Measurements from ENCODE around the gene AKT1. TPM values are rescaled to one million over a fixed set of nuclear protein-coding genes. Genes with fewer than 3 reads are reported as not detected.

The AKT1 gene
- total RNA-seq, 1 donor from 2014 or later, result 191 TPM

DNA sequence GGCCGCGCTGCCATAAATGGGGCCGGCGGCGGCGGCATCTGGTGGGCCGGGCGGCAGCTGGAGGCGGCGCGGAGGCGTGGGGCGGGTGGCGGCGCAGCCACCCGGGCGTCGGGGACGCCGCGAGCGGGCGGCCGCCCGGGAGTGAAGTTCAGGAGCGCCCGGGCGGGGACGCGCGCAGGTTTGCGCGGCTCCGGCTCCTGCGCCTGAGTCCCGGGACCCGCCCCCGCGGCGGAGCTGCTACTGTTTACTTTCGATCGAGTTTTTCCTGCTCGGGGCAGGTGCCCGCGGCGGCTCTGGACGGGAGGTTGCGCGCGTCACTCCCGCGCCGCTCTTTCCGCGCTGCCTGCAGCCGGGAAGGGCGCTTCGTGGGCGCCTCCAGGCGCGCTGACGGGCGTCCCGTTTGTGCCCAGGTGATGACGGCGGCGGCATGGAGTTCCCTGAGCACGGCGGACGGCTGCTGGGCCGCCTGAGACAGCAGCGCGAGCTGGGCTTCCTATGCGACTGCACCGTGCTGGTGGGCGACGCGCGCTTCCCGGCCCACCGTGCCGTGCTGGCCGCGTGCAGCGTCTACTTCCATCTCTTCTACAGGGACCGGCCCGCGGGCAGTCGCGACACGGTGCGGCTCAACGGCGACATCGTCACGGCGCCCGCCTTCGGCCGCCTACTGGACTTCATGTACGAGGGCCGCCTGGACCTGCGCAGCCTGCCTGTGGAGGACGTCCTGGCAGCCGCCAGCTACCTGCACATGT lies 5.4 kb upstream of the AKT1 start, which contains the start of gene ZBTB42:
ZBTB42 (plus strand) TSS at position 331 of the 749 bp plus-strand sequence; CDS start at position 428, 97 bp downstream.
- DNase-seq (ENCODE audit: low read depth) (peak; percentile 62), FAIRE-seq (no peak)
- Histone ChIP-seq H3K27me3 (ENCODE audit: control insufficient read depth, insufficient read depth, low read length) (no peaks in the 10 kb centered on the region), H3K36me3 (ENCODE audit: control insufficient read depth, insufficient read depth, low read length) (peaks cover 3% of the 10 kb centered on the region), H3K4me3 (ENCODE audit: low read depth, low read length) (peak within 1 kb of the TSS; percentile 64)
- TF ChIP-seq, protein P1, sequence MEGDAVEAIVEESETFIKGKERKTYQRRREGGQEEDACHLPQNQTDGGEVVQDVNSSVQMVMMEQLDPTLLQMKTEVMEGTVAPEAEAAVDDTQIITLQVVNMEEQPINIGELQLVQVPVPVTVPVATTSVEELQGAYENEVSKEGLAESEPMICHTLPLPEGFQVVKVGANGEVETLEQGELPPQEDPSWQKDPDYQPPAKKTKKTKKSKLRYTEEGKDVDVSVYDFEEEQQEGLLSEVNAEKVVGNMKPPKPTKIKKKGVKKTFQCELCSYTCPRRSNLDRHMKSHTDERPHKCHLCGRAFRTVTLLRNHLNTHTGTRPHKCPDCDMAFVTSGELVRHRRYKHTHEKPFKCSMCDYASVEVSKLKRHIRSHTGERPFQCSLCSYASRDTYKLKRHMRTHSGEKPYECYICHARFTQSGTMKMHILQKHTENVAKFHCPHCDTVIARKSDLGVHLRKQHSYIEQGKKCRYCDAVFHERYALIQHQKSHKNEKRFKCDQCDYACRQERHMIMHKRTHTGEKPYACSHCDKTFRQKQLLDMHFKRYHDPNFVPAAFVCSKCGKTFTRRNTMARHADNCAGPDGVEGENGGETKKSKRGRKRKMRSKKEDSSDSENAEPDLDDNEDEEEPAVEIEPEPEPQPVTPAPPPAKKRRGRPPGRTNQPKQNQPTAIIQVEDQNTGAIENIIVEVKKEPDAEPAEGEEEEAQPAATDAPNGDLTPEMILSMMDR (IDR thresholded peaks at IDR 0.05; ENCODE audit: insufficient read depth, low read length, severe bottlenecking), result no peak

GRCh38 chr14:104800015-104800770 lies 4.6 kb upstream of the AKT1 start:
- peak; percentile 29 for DNase-seq (ENCODE audit: low read depth)
- no peak for FAIRE-seq
- Histone ChIP-seq H3K27me3 (ENCODE audit: control insufficient read depth, insufficient read depth, low read length) (no peaks in the 10 kb centered on the region), H3K36me3 (ENCODE audit: control insufficient read depth, insufficient read depth, low read length) (peaks cover 3% of the 10 kb centered on the region), H3K4me3 (ENCODE audit: low read depth, low read length) (peak overlapping the region; percentile 64)
- TF ChIP-seq, protein P1 (IDR thresholded peaks at IDR 0.05; ENCODE audit: insufficient read depth, low read length, severe bottlenecking), result peak; percentile 39

DNA sequence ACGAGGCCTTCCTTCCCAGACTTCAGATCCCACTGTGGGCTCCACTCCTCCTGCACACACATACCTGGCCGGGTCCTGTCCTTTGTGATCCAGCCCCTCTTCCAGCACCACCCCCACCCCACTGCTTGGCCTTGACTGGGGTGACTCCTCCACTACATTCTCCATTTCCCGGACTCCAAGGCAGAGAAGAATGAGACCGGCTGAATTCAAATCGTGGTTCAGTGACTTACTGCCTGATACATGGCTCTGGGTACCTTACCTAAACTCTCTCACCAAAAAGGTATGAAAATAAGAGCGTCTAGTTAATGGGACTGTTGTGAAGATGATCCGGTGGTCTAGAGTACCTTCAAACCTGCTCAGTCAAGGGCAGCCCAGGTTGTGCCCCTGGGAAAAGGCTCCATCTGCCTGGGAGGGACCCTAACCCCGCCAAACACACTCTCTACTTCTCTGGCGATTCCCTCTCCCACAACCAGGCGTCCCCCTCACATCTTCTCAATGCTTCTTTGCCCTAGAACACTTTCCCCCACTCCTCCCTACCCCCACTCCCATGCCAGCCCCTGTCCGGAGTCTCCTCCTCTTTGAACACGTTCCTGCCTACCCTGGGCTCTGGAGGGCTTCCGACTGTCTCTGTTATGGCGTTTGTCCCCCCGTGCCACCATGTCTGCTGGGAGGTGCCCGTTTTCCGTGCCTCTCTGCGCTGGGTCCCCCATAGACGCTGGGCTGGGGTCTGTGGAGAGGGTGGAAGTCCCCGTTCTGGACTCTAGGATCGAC lies 3.9 kb upstream of the AKT1 start:
- Histone ChIP-seq H3K36me3 (ENCODE audit: control insufficient read depth, insufficient read depth, low read length) (peaks cover 3% of the 10 kb centered on the region), H3K4me3 (ENCODE audit: low read depth, low read length) (no peak overlapping the region), H3K27me3 (ENCODE audit: control insufficient read depth, insufficient read depth, low read length) (no peaks in the 10 kb centered on the region)
- FAIRE-seq (no peak), DNase-seq (ENCODE audit: low read depth) (no peak)
- TF ChIP-seq, protein P1 (IDR thresholded peaks at IDR 0.05; ENCODE audit: insufficient read depth, low read length, severe bottlenecking), result peak; percentile 20

DNA sequence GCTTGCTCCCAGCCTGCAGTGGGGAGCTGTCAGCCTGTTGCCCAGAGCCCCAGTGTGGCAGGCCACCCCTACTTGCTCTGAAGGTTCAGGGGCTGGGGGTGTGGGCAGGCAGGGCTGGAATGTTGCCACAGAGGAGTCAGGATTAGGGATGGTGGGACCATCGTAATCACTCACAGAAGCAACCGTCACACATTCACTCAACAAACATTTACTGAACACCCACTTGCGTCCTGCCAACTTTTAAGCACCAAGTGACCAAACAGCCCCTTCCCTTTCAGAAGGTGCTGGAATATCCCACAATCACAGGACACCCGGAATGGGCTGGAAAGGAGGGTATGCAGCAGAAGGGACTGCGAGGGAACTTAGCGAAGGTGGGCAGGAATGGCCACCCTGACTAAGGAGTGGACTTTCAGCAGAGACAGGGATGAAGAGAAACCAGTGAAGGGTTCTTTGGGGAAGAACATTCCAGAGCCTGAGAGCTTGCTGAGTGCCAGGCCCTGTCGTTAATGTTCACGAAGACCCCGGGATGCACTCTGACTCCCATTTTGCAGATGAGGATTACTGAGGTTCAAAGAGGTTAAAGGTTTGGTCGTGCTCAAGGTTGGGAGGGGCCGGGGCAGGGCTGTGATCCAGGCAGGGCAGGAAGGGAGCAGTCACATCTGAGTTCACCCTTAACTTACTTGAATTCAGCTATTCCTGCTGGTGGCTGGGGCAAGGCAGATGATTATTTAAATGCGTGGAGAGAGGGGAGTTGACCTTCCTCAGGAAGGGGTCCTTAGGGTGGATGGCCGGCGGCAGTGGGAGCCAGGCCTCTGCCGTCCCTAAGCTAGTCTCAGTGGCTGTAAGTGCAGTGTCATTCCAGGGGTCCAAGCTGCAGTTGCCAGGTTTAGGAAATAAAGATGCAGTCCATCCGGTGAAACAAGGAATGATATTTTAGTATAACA lies 3.0 kb upstream of the AKT1 start:
- no peak for DNase-seq (ENCODE audit: low read depth)
- no peak for FAIRE-seq

More for the DNA sequence above, 3.0 kb upstream of the AKT1 start:
- no peak overlapping the region for H3K4me3 ChIP-seq (ENCODE audit: low read depth, low read length)
- TF ChIP-seq, protein P1 (IDR thresholded peaks at IDR 0.05; ENCODE audit: insufficient read depth, low read length, severe bottlenecking), result no peak
- no peaks in the 10 kb centered on the region for H3K27me3 ChIP-seq (ENCODE audit: control insufficient read depth, insufficient read depth, low read length)
- peaks cover 3% of the 10 kb centered on the region for H3K36me3 ChIP-seq (ENCODE audit: control insufficient read depth, insufficient read depth, low read length)
